NCI-H2107 treated with DMSO at 0.1 percent for 48 hours (cell line): ENCODE results near the gene TRDN.

Source experiments
- DNase-seq: peaks from one replicate; lab custom pipeline; 2025; ENCODE audit not compliant: unreplicated experiment; lab: John Stamatoyannopoulos, UW

The TRDN gene

GRCh38 chr6:123201869-123202372 lies 434.8 kb downstream of the TRDN start:
- DNase-seq: no peak

- no peak for DNase-seq
These were observed 443.5 kb downstream of the TRDN start for GRCh38 chr6:123193298-123193697.

- DNase-seq: no peak
These were observed 446.9 kb downstream of the TRDN start for GRCh38 chr6:123189816-123190215.

GRCh38 chr6:123182998-123183397 lies 453.8 kb downstream of the TRDN start:
- DNase-seq: no peak

GRCh38 chr6:123176706-123177105 lies 460.0 kb downstream of the TRDN start:
- no peak for DNase-seq

GRCh38 chr6:123171341-123172115 lies 465.2 kb downstream of the TRDN start:
- no peak for DNase-seq

GRCh38 chr6:123169774-123170095 lies 467.0 kb downstream of the TRDN start:
- DNase-seq: no peak

GRCh38 chr6:123168892-123169773 lies 467.6 kb downstream of the TRDN start:
- DNase-seq: no peak

- DNase-seq: no peak
These were observed 468.3 kb downstream of the TRDN start for GRCh38 chr6:123168466-123168865.
